Ecto neural progenitor cell (in vitro differentiated cells): ENCODE results near the gene WARS2.

Source experiments
- DNase-seq: peaks from one replicate; pipeline ENCODE4 v3.0.0-alpha.2; 2018; ENCODE audit warnings: low spot score

The WARS2 gene

GRCh38 chr1:118984086-118984721 is 156.2 kb downstream of the WARS2 start:
- peak; percentile 62 for DNase-seq

- peak; percentile 52 for DNase-seq
These were observed 156.9 kb downstream of the WARS2 start for GRCh38 chr1:118983558-118984041.

GRCh38 chr1:118982821-118983557 is 157.5 kb downstream of the WARS2 start:
- DNase-seq = peak; percentile 46

GRCh38 chr1:118982266-118982665 is 158.2 kb downstream of the WARS2 start:
- DNase-seq = no peak

- no peak for DNase-seq
These were observed 159.0 kb downstream of the WARS2 start for GRCh38 chr1:118981436-118981835.
